ENCODE measurements around the gene ZNF672. TPM values are rescaled to one million over a fixed set of nuclear protein-coding genes. Genes with fewer than 3 reads are reported as not detected.

Gene ZNF672
- total and polyA plus RNA-seq, 2 of the 13 experiments (the other 11 are each of a cell fraction or from before 2014, with no cell fraction given): 17.2 to 22.9 TPM

- TF ChIP-seq HOXA3 (CRISPR knock-in tag; IDR thresholded peaks at IDR 0.05): peak; percentile 35; the same call in 1 of the 2 replicates
- TF ChIP-seq MXD4 (CRISPR knock-in tag; IDR thresholded peaks at IDR 0.05): no peak
- TF ChIP-seq, protein P1, sequence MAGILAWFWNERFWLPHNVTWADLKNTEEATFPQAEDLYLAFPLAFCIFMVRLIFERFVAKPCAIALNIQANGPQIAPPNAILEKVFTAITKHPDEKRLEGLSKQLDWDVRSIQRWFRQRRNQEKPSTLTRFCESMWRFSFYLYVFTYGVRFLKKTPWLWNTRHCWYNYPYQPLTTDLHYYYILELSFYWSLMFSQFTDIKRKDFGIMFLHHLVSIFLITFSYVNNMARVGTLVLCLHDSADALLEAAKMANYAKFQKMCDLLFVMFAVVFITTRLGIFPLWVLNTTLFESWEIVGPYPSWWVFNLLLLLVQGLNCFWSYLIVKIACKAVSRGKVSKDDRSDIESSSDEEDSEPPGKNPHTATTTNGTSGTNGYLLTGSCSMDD (CRISPR knock-in tag; IDR thresholded peaks at IDR 0.05): no peak
- TF ChIP-seq SP5 (CRISPR knock-in tag; IDR thresholded peaks at IDR 0.05; ENCODE audit: borderline replicate concordance, low read depth): no peak
- no peak for TF ChIP-seq SRSF9 (IDR thresholded peaks at IDR 0.05; ENCODE audit: borderline replicate concordance, insufficient read depth, low read depth, low read length, poor library complexity, severe bottlenecking)
- TF ChIP-seq TFE3 (CRISPR knock-in tag; IDR thresholded peaks at IDR 0.05): no peak
- no peak for TF ChIP-seq PRMT3 (CRISPR knock-in tag; IDR thresholded peaks at IDR 0.05; ENCODE audit: borderline replicate concordance, low read depth)
- TF ChIP-seq ZKSCAN1 (IDR thresholded peaks at IDR 0.05; ENCODE audit: low read length): no peak
- peak; percentile 25; the same call in 1 of the 2 replicates for TF ChIP-seq ZFP36L1 (CRISPR knock-in tag; IDR thresholded peaks at IDR 0.05)
- TF ChIP-seq MZF1 (CRISPR knock-in tag; IDR thresholded peaks at IDR 0.05; ENCODE audit: borderline replicate concordance): no peak
- TF ChIP-seq, protein P2, sequence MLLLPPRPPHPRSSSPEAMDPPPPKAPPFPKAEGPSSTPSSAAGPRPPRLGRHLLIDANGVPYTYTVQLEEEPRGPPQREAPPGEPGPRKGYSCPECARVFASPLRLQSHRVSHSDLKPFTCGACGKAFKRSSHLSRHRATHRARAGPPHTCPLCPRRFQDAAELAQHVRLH (CRISPR knock-in tag; IDR thresholded peaks at IDR 0.05; ENCODE audit: borderline replicate concordance, low read depth): no peak
- TF ChIP-seq NONO (IDR thresholded peaks at IDR 0.05): no peak
- 0 out of 2 replicates have a peak, but pooled peaks have one; percentile 8 for TF ChIP-seq NONO (CRISPR knock-in tag; conservative IDR thresholded peaks at IDR 0.05)
- peak in 1 of 2 experiments; percentile 25; a peak in 2 of 4 replicates for TF ChIP-seq ATF4 (CRISPR knock-in tag; IDR thresholded peaks at IDR 0.05)
- no peak for TF ChIP-seq DPF2 (CRISPR knock-in tag; IDR thresholded peaks at IDR 0.05; ENCODE audit: borderline replicate concordance, low read depth)
- TF ChIP-seq ZNF335 (CRISPR knock-in tag; IDR thresholded peaks at IDR 0.05): no peak
- no peak; the same call in 1 of the 2 replicates for TF ChIP-seq GABPB1 (CRISPR knock-in tag; IDR thresholded peaks at IDR 0.05)
- TF ChIP-seq MBD4 (IDR thresholded peaks at IDR 0.05; ENCODE audit: borderline replicate concordance, low read length): no peak
- TF ChIP-seq FIP1L1 (IDR thresholded peaks at IDR 0.05; ENCODE audit: borderline replicate concordance, insufficient read depth, low read depth, low read length): no peak
- TF ChIP-seq LCORL (IDR thresholded peaks at IDR 0.05): no peak
- no peak; the same call in 1 of the 2 replicates for TF ChIP-seq LCORL (CRISPR knock-in tag; IDR thresholded peaks at IDR 0.05)
- 0 out of 2 replicates have a peak, but pooled peaks have one; percentile 63 for TF ChIP-seq SNAI1 (CRISPR knock-in tag; IDR thresholded peaks at IDR 0.05; ENCODE audit: borderline replicate concordance)
- TF ChIP-seq ZBTB38 (CRISPR knock-in tag; IDR thresholded peaks at IDR 0.05): no peak
- TF ChIP-seq HOXA5 (CRISPR knock-in tag; IDR thresholded peaks at IDR 0.05): 0 out of 2 replicates have a peak, but pooled peaks have one; percentile 19
- no peak for TF ChIP-seq ZFX (CRISPR knock-in tag; IDR thresholded peaks at IDR 0.05; ENCODE audit: low read depth)
- 0 out of 2 replicates have a peak, but pooled peaks have one; percentile 25 for TF ChIP-seq REPIN1 (CRISPR knock-in tag; IDR thresholded peaks at IDR 0.05; ENCODE audit: borderline replicate concordance, low read depth)
These were observed 36.0 kb downstream of the ZNF672 start (continued) for GRCh38 chr1:248873993-248874533.

All from HepG2 (cell line).